Right hindlimb (tissue), 1 donor: ENCODE measurements around the gene TAS2R31.
A peak's percentile ranks its signal among the peaks of the same experiment; 100 is the strongest.
"Not testable (repeated sequence)": the region's sequence is repeated elsewhere in the genome, so short reads cannot be mapped to it uniquely, and the experiment has no call there.

Experiments
- DNase-seq: peaks from one replicate; pipeline ENCODE4 v3.0.0-alpha.2; 2018

TAS2R31 gene

DNA sequence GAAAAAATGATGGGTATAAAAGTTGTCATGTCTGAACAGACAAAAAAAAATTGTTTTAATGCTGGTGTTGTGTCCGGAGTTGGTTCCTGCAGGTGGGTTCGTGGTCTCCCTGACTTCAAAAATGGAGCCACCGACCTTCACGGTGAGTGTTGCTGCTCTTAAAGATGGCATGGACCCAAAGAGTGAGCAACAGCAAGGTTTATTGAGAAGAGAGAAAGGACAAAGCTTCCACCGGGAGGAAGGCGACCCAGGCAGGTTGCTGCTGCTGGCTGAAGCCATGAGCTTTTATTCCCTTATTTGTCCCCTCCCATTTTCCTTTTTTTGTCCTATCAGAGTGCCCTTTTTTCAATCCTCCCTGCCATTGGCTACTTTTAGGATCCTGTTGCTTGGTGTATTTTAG is at the start of gene TAS2R31:
Gene TAS2R31, minus strand, starts transcription at position 101 of the 400 bp plus-strand sequence. Its CDS starts 72 bp downstream, at position 29.
- DNase-seq: no peak

DNA sequence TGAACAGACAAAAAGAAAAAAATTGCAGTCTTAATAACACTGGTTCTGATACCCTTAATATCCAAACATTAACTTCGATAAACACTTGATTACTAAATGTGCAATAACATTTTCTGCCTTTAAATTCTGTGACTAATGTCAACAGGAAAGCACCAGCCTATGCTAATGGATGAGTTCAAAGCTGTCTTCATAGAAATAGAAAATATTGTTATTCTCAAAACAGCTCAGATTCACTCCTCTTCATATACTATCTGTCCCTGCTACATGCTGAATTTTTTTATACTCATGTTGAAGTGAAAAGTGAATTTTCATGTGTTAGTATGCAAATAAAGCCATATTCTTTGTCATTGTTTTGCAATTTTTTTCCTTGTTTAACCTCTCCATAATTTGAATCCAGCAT is 47.0 kb upstream of the TAS2R31 start:
- no peak for DNase-seq

DNA sequence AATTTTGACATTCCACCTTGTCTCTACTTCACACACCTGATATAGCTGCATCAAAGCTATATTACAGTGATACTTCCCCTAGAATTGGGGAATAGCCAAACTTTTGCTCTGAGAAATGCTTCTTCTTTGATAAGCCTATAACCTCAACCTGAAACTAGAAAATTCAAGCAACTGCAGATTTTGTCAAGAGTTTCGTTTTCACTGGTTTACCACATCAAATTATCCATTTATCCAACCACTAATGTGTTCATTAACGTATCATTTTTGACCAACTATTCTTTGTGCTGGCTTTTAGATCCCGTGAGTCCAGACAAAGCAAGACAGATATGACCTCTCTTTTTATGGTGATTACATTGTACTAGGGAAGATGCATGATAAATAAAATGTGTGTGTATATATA is 44.4 kb upstream of the TAS2R31 start:
- no peak for DNase-seq

- no peak for DNase-seq
These were observed 40.2 kb upstream of the TAS2R31 start for GRCh38 chr12:11071414-11071813.

DNA sequence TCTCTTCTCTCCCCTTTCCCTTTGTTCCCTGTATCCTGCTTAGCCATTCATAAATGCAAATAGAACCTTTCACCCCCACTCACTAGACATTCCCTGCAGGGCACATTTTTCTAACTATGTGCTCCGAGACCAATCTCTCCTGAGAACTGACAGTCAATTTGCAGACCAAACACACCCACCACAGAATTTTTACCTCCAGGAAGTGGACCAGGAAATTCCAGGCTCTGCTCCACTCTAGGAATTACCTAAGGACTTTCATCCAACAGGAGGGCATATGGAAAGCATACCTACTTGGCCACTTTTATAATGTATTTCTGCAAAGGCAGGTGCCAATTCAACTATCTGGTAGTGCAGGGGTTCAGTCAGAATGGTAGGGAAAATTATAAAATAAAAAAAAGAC is 39.8 kb upstream of the TAS2R31 start:
- DNase-seq: no peak

GRCh38 chr12:11069854-11070365 is 38.7 kb upstream of the TAS2R31 start:
- no peak for DNase-seq

GRCh38 chr12:11067514-11067913 is 36.3 kb upstream of the TAS2R31 start:
- DNase-seq: peak; percentile 30

GRCh38 chr12:11062194-11062593 is 31.0 kb upstream of the TAS2R31 start, which contains the start of gene TAS2R46:
TAS2R46 (minus strand) TSS chr12:11062294; CDS start chr12:11062294, 0 bp downstream.
- DNase-seq: not testable (repeated sequence)

- DNase-seq: no peak
These were observed 28.6 kb upstream of the TAS2R31 start for GRCh38 chr12:11059784-11060183.

GRCh38 chr12:11059041-11059440 is 27.8 kb upstream of the TAS2R31 start:
- DNase-seq: no peak

- DNase-seq: no peak
These were observed 24.1 kb upstream of the TAS2R31 start for GRCh38 chr12:11055306-11055705.

DNA sequence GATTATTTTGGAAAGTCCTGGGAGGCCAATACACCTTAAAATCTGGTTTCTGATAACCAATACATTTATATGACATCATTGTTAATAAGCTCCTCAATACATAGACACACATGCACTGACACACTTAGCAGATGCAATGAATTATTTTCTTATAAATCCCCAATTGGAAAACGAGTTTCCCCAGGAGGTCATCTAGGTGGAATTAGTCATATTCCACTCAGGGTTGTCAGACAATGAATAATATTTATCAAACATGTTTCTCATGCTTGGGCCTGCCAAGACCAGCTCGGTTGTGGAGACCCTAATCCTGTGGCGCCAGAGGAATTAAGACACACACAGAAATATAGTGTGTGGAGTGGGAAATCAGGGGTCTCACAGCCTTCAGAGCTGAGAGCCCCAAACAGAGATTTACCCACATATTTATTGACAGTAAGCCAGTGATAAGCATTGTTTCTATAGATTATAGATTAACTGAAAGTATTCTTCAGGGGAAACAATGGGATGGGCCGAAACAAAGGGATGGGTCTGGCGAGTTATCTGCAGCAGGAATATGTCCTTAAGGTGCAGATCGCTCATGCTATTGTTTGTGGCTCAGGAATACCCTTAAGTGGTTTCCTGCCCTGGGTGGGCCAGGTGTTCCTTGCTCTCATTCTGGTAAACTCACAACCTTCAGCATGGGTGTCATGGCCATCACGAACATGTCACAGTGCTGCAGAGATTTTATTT is 18.8 kb upstream of the TAS2R31 start:
- not testable (repeated sequence) for DNase-seq

- not testable (repeated sequence) for DNase-seq
These were observed 10.2 kb upstream of the TAS2R31 start for GRCh38 chr12:11041366-11041765.

DNA sequence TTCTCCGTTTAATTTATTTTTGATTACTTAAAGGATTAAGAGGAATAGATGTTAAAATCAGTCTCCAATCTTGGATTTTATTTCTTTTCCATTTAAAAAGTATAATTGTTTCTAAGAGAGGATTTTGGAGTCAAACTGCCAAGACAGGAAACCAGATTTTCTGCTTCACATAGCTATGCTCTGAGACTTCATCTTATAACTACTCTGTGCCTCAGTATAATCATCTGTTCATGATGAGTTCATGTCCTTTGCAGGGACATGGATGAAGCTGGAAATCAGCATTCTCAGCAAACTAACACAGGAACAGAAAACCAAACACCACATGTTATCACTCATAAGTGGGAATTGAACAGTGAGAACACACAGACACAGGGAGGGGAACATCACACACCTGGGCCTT is 9.0 kb upstream of the TAS2R31 start:
- no peak for DNase-seq

DNA sequence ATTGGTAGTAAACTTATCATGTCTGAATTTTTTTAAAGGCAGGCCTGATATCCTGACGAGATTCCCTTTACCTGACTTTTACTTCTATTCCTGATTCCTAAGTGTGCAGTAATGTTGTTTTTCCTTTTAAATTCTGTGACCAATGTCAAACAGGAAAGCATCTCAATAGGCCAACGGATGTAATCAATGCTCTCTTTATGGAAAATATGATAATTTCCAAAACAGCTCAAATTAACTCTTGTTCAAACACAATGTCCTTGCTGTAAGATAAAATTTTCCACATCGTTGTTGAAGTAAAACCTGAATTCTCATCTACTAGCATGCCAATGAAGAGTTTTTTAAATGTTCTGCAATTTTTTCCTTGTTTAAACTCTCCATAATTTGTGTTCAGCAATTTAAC is 8.0 kb upstream of the TAS2R31 start:
- DNase-seq: no peak

GRCh38 chr12:11033959-11034358 is 2.8 kb upstream of the TAS2R31 start:
- not testable (repeated sequence) for DNase-seq

DNA sequence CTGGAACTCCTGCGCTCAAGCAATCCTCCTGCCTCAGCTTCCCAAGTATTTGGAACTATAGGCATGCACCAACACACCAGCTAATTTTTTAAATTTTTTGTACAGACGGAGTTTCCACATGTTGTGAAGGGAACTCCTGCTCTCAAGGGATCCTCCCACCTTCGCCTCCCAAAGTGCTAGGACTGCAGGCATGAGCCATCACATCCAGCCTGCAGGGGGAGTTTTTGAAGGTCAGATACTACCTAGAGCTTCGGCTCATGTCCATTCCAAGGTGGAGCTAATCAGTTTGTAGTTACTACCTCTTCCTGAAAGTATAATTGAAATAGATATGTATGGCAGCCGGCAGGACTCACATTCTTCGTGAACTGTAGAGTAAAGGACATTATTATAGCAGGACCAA is 5.1 kb downstream of the TAS2R31 start:
- no peak for DNase-seq

DNA sequence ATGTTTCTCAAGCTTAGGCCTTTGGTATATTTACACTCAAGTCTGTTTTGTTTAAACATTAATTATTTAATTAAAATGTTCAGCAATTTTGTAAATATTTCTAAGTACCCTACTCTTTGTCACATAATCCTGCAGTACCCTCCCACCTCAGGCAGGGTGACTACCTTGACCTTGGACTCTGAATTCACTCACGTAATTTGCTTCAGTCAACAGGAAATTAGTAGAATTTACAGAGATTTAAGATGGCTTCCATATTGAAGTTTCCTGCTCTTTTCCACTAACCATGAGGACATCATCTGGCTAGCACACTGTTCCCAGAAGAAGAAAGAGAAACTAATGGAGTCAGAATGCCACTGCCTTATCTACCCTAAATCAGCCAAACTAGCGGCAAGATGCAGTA is 7.8 kb downstream of the TAS2R31 start:
- DNase-seq: no peak

DNA sequence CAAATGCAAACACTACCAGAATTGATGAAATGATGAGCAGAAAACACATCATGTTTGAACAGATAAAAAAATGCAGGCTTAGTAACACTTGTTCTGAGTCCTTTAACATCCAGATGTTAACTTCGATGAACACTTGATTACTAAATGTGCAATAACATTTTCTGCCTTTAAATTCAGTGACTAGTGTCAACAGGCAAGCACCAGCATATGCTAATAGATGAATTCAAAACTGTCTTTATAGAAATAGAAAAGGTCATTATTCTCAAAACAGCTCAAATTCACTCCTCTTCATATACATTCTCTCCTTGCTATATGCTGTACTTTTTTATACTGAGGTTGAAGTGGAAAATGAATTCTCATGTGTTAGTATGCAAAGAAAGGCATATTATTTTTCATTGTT is 8.7 kb downstream of the TAS2R31 start, which contains the start of gene TAS2R19:
Gene TAS2R19, minus strand, starts transcription at position 101 of the 400 bp plus-strand sequence. Its CDS starts 49 bp downstream, at position 52.
- no peak for DNase-seq

DNA sequence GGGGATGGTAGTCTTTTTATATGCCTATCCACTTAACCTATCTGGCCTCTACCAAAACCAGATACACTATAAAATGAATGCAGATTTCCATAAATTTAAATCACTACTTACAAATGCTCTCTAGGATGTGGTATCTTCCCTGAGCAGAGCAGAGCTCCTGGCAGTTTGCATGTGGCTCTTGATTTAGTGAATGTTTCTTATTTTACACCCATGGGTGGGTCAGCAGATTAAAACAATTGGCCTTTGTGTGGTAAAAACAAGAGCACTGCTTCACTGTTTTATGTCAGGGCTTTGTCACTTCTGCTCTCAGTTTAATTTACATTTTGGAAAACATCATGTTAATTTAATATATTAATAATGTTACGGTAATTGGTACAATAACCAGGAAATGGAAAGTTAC is 14.3 kb downstream of the TAS2R31 start:
- no peak for DNase-seq

DNA sequence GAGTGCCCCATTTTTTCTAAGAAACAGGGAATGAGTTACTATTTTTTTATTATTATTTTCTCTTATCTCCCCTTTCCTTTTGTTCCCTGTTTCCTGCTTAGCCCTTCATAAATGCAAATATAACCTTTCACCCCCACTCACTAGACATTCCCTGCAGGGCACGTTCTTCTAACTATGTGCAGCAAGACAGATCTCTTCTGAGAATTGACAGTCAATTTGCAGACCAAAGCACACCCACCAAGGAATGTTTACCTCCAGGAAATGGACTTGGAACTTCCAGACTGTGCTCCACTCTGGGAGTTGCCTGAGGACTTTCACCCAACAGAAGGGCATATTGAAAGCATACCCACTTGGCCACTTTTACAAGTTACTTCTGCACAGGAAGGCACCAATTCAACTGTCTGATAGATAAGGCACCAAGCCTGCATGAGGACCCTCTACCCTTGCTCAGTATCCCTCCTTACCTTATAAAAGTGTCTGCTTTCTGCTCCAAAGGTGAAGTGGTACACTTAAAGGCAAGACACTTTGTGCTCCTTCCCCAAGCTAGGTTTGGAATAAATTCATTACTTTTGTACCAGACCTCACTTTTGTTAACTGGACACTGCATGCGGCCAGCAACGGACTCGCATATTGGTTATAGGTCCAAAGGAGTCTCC is 15.3 kb downstream of the TAS2R31 start:
- no peak for DNase-seq

DNA sequence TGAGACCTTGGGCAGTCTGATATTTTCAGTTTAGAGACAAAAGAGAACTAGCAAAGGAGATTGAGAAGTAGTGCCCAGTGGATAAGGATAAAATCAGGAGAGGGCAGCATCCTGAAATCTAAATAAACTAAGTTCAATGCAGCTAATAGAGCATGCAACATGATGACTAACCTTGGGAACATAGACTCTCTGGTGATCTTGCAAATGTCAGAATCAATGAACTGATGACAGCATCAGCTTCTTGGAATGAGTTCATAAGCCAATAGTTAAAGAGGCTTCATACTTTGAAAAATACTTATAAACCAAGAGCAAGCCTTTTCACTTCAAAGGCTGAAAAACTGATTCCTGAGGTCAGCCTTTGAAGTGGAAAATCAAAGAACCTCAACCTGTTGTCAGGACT is 17.0 kb downstream of the TAS2R31 start:
- no peak for DNase-seq

- DNase-seq: no peak
These were observed 23.6 kb downstream of the TAS2R31 start for GRCh38 chr12:11007608-11008007.

DNA sequence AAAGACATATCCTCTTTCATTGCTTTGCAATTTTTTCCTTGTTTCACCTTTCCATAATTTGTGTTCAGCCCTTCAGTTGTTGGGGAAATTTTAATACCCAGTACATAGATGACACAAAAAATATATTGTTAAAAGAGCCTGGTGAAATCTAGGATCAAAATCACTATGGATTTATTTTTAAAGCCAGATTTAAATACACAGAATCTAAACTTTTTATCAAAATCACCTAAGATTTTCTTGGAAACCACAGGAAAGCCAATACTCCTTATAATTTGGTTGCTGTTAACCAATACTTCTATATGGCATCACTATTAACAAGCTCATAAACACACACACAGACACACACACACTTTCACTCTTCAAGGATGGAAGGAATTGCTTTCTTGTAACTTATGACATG is 33.0 kb downstream of the TAS2R31 start, which contains the start of gene TAS2R20:
Gene TAS2R20, minus strand, starts transcription at position 101 of the 400 bp plus-strand sequence. CDS start 429 bp downstream, outside the sequence.
- DNase-seq: no peak
